Astrocyte (in vitro differentiated cells and primary cell): ENCODE data around the gene APH1B. TPM values are rescaled to one million over a fixed set of nuclear protein-coding genes. Genes with fewer than 3 reads are reported as not detected.
A peak's percentile ranks its signal among the peaks of the same experiment; 100 is the strongest.

ENCODE experiments used
- DNase-seq: peaks from one replicate; pipeline ENCODE4 v3.0.0-alpha.2; 2010; ENCODE audit warnings: low read depth
- FAIRE-seq: peaks from 2 replicates; lab custom pipeline; 2011; peaks lifted over from hg19 to GRCh38; lab: Jason Lieb, UNC
- H2AFZ ChIP-seq: 2 replicates; pipeline ENCODE4 v1.6.0; 2012; ENCODE audit warnings: low read depth, low read length, inconsistent platforms
- H3K27ac ChIP-seq: 2 replicates; pipeline ENCODE4 v1.5.1; 2011; ENCODE audit warnings: low read depth, low read length, inconsistent platforms
- H3K27me3 ChIP-seq: 2 replicates; pipeline ENCODE4 v1.6.0; 2011; ENCODE audit warnings: low read length, inconsistent platforms; ENCODE audit not compliant: insufficient read depth
- H3K36me3 ChIP-seq: 2 replicates; pipeline ENCODE4 v1.5.1; 2011; ENCODE audit warnings: low read length, inconsistent platforms; ENCODE audit not compliant: insufficient read depth
- H3K4me1 ChIP-seq: 2 replicates; pipeline ENCODE4 v1.5.1; 2011; ENCODE audit warnings: low read length, inconsistent platforms; ENCODE audit not compliant: insufficient read depth
- H3K4me2 ChIP-seq: 2 replicates; pipeline ENCODE4 v1.6.0; 2012; ENCODE audit warnings: low read length, inconsistent platforms
- H3K4me3 ChIP-seq: 2 replicates; pipeline ENCODE4 v1.5.1; 2011; ENCODE audit warnings: low read depth, mild to moderate bottlenecking, low read length, inconsistent platforms; ENCODE audit not compliant: insufficient read depth
- H3K79me2 ChIP-seq: 2 replicates; pipeline ENCODE4 v1.6.0; 2012; ENCODE audit warnings: mild to moderate bottlenecking, low read length, inconsistent platforms; ENCODE audit not compliant: insufficient read depth
- H3K9ac ChIP-seq: 2 replicates; pipeline ENCODE4 v1.6.0; 2012; ENCODE audit warnings: mild to moderate bottlenecking, low read length, inconsistent platforms
- H3K9me3 ChIP-seq: 2 replicates; pipeline ENCODE4 v1.5.1; 2012; ENCODE audit warnings: low read depth, mild to moderate bottlenecking, low read length, inconsistent platforms; ENCODE audit not compliant: insufficient read depth
- H4K20me1 ChIP-seq: 2 replicates; pipeline ENCODE4 v1.6.0; 2012; ENCODE audit warnings: low read length, inconsistent platforms; ENCODE audit not compliant: insufficient read depth
- H3K27ac Mint-ChIP-seq: one replicate; pipeline ENCODE4 v1.8.0; 2021; ENCODE audit warnings: mild to moderate bottlenecking, mixed read lengths; ENCODE audit not compliant: unreplicated experiment
- H3K27me3 Mint-ChIP-seq: one replicate; pipeline ENCODE4 v1.8.0; 2021; ENCODE audit warnings: low read depth, mixed read lengths; ENCODE audit not compliant: unreplicated experiment
- H3K36me3 Mint-ChIP-seq: one replicate; pipeline ENCODE4 v1.8.0; 2021; ENCODE audit warnings: low read depth, mixed read lengths; ENCODE audit not compliant: unreplicated experiment
- H3K4me1 Mint-ChIP-seq: one replicate; pipeline ENCODE4 v1.8.0; 2021; ENCODE audit warnings: low read depth, mixed read lengths; ENCODE audit not compliant: unreplicated experiment
- H3K4me3 Mint-ChIP-seq: one replicate; pipeline ENCODE4 v1.8.0; 2021; ENCODE audit warnings: mild to moderate bottlenecking, moderate library complexity, mixed read lengths; ENCODE audit not compliant: unreplicated experiment
- H3K9me3 Mint-ChIP-seq: one replicate; pipeline ENCODE4 v1.8.0; 2021; ENCODE audit warnings: mild to moderate bottlenecking, mixed read lengths; ENCODE audit not compliant: unreplicated experiment
- EZH2 ChIP-seq: IDR thresholded peaks from 2 replicates; pipeline ENCODE4 v1.6.1; 2012; ENCODE audit warnings: mild to moderate bottlenecking, low read length, inconsistent platforms; ENCODE audit not compliant: insufficient read depth
- total RNA-seq: library from RNA; stranded (reverse); gene quantifications from 2 replicates; pipeline ENCODE4 v1.2.1, GENCODE V29; 2021
- TF ChIP-seq, protein P1 (sequence below): IDR thresholded peaks from 2 replicates; pipeline ENCODE4 v1.5.1; 2011; ENCODE audit warnings: low read depth, mild to moderate bottlenecking, inconsistent platforms, low read length, moderate library complexity; ENCODE audit not compliant: insufficient read depth

Gene APH1B
- total RNA-seq, 1 donor from 2014 or later, result 18.2 TPM

DNA sequence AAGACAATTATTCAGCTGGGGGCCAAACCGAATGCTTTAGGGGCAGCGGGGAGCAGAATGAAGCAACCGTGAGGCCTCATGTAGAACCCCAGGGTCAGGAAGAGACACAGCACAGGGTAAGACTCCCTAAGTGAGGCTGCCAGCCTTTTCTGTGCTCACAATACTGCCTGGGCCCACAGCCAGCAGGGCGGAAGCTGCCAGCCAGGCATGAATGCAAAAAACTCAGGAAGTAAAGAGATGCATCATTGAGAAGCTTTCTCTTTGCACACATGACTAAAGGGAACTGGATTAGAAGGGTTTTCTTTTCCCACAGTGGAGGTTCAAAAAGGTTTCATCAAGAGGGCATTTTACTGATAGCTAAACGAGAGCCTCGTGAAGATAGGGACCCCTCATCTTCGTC is 71.0 kb downstream of the APH1B start:
- Mint-ChIP-seq H3K27ac (no peak overlapping the region), H3K27me3 (peaks cover 44% of the 10 kb centered on the region), H3K36me3 (no peaks in the 10 kb centered on the region), H3K4me1 (peaks cover 24% of the 10 kb centered on the region), H3K9me3 (no peaks in the 10 kb centered on the region), H3K4me3 (no peak overlapping the region)
- H3K27ac ChIP-seq, result no peak overlapping the region
- no peak overlapping the region for H3K4me3 ChIP-seq
- H4K20me1 ChIP-seq, result no peaks in the 10 kb centered on the region
- peak overlapping the region; percentile 20 for H2AFZ ChIP-seq
- H3K9me3 ChIP-seq, result no peaks in the 10 kb centered on the region
- no peak overlapping the region for H3K9ac ChIP-seq
- H3K4me1 ChIP-seq, result peaks cover 28% of the 10 kb centered on the region
- no peaks in the 10 kb centered on the region for H3K27me3 ChIP-seq
- H3K36me3 ChIP-seq, result no peaks in the 10 kb centered on the region
- TF ChIP-seq, protein P1, sequence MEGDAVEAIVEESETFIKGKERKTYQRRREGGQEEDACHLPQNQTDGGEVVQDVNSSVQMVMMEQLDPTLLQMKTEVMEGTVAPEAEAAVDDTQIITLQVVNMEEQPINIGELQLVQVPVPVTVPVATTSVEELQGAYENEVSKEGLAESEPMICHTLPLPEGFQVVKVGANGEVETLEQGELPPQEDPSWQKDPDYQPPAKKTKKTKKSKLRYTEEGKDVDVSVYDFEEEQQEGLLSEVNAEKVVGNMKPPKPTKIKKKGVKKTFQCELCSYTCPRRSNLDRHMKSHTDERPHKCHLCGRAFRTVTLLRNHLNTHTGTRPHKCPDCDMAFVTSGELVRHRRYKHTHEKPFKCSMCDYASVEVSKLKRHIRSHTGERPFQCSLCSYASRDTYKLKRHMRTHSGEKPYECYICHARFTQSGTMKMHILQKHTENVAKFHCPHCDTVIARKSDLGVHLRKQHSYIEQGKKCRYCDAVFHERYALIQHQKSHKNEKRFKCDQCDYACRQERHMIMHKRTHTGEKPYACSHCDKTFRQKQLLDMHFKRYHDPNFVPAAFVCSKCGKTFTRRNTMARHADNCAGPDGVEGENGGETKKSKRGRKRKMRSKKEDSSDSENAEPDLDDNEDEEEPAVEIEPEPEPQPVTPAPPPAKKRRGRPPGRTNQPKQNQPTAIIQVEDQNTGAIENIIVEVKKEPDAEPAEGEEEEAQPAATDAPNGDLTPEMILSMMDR, result no peak
- no peak for TF ChIP-seq EZH2
- H3K79me2 ChIP-seq, result no peaks in the 10 kb centered on the region
- peak overlapping the region; percentile 4 for H3K4me2 ChIP-seq
- DNase-seq (peak; percentile 49), FAIRE-seq (peak; percentile 17)

DNA sequence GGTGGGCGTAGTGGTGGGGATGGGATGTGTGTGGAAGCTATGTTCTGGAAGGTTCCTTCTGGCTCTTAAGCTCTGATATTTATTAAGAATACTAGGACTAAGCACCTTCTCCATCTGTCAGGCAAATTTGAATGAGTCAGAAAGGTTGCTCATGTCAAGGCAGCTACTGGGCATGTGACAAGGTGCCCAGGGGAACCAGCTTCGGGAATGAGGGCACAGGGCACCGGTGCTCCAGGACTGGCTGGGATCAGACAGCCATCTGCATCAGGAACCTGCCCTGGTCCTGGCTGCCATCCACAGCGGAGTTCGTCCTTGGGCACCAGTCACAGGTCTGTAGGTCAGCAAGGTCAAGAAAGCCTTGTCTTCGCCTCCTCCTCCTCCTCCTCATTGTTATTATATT is 71.8 kb downstream of the APH1B start:
- H3K27me3 ChIP-seq, result no peaks in the 10 kb centered on the region
- H3K9me3 Mint-ChIP-seq, result no peaks in the 10 kb centered on the region
- FAIRE-seq, result no peak
- H3K9ac ChIP-seq, result no peak overlapping the region
- peaks cover 28% of the 10 kb centered on the region for H3K4me1 ChIP-seq
- H2AFZ ChIP-seq, result no peak overlapping the region
- H3K4me3 Mint-ChIP-seq, result no peak overlapping the region
- H3K27me3 Mint-ChIP-seq, result peaks cover 40% of the 10 kb centered on the region
- DNase-seq, result no peak
- H4K20me1 ChIP-seq, result no peaks in the 10 kb centered on the region
- no peaks in the 10 kb centered on the region for H3K36me3 Mint-ChIP-seq
- H3K36me3 ChIP-seq, result no peaks in the 10 kb centered on the region
- no peak overlapping the region for H3K27ac ChIP-seq
- TF ChIP-seq, protein P1, result no peak
- TF ChIP-seq EZH2, result no peak
- peaks cover 16% of the 10 kb centered on the region for H3K4me1 Mint-ChIP-seq
- H3K4me2 ChIP-seq, result no peak overlapping the region
- no peaks in the 10 kb centered on the region for H3K79me2 ChIP-seq
- H3K27ac Mint-ChIP-seq, result no peak overlapping the region
- H3K4me3 ChIP-seq, result no peak overlapping the region
- H3K9me3 ChIP-seq, result no peaks in the 10 kb centered on the region

DNA sequence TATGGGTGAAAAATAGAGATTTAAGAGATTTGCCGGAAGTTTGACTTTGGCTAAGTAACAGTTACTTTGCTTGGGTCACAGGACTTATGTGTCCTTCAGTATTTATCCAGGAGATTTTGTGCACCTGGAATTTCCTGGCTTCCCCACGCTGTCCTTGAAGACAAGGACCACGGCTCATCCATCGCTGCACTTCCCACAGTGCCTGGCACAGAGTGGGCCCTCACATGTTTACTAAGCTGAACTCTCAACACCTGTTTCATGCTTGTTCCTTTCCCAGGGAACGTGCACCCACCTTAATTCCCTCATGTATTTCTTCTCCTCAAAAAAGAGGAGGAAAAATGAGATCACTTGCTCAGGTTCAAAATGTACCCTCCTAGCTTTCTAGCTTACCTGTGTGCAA is 72.2 kb downstream of the APH1B start:
- Histone ChIP-seq H3K79me2 (no peaks in the 10 kb centered on the region), H3K9ac (no peak overlapping the region), H3K27me3 (no peaks in the 10 kb centered on the region), H3K4me2 (no peak overlapping the region), H2AFZ (no peak overlapping the region), H3K4me3 (no peak overlapping the region), H3K27ac (no peak overlapping the region), H3K4me1 (peaks cover 28% of the 10 kb centered on the region), H3K36me3 (no peaks in the 10 kb centered on the region), H4K20me1 (no peaks in the 10 kb centered on the region), H3K9me3 (no peaks in the 10 kb centered on the region)
- TF ChIP-seq EZH2, result no peak
- TF ChIP-seq, protein P1, result no peak
- Mint-ChIP-seq H3K27me3 (peaks cover 38% of the 10 kb centered on the region), H3K4me3 (no peak overlapping the region), H3K4me1 (peaks cover 15% of the 10 kb centered on the region), H3K9me3 (no peaks in the 10 kb centered on the region), H3K36me3 (no peaks in the 10 kb centered on the region), H3K27ac (no peak overlapping the region)
- no peak for FAIRE-seq
- DNase-seq, result no peak
